A549 (cell line): ENCODE measurements around the gene LAPTM5.

Experiments used
- CTCF ChIP-seq: fragments of >200 bp; sonication (Bioruptor Twin); formaldehyde crosslinking; IDR thresholded peaks from 3 replicates; pipeline ENCODE4 v1.5.1; 2016
- EP300 ChIP-seq, 2 experiments: fragments of >200 bp; sonication (Bioruptor Twin); formaldehyde crosslinking; IDR thresholded peaks; 2 replicates in 1 of 2; 3 replicates in 1 of 2; pipeline ENCODE4 v1.6.1; 2016 to 2017
- FOSL2 ChIP-seq, 2 experiments: fragments of 450-650 bp in 1 of 2; fragments of >200 bp in 1 of 2; sonication (Bioruptor Twin) in 1 of 2; formaldehyde crosslinking; IDR thresholded peaks; 2 replicates each; pipeline versions ENCODE4 v1.5.0 to v1.6.1; 2016 to 2020; ENCODE audit warnings: mild to moderate bottlenecking in 1 of 2, moderate library complexity in 1 of 2
- HOXB13 ChIP-seq: fragments of 250-450 bp; sonication (Bioruptor Pico); IDR thresholded peaks from 2 replicates; pipeline ENCODE4 v1.5.0; 2020; ENCODE audit warnings: low read depth, mild to moderate bottlenecking, moderate library complexity
- JUNB ChIP-seq: fragments of >200 bp; sonication (Bioruptor Twin); formaldehyde crosslinking; IDR thresholded peaks from 2 replicates; pipeline ENCODE4 v1.6.1; 2016
- MAX ChIP-seq: IDR thresholded peaks from 2 replicates; pipeline ENCODE4 v1.6.1; 2012
- NR3C1 ChIP-seq: fragments of >200 bp; sonication (Bioruptor Twin); formaldehyde crosslinking; IDR thresholded peaks from 3 replicates; pipeline ENCODE4 v1.6.1; 2017
- POLR2A ChIP-seq: IDR thresholded peaks from 2 replicates; pipeline ENCODE4 v1.6.1; 2012; ENCODE audit warnings: mild to moderate bottlenecking, low read length
- RARB ChIP-seq: fragments of 250-450 bp; sonication (Bioruptor Pico); IDR thresholded peaks from 2 replicates; pipeline ENCODE4 v1.8.0; 2021; ENCODE audit warnings: mild to moderate bottlenecking, moderate library complexity
- REST ChIP-seq: fragments of 200-600 bp; sonication (generic); IDR thresholded peaks from 2 replicates; pipeline ENCODE4 v1.6.1; 2016; ENCODE audit warnings: antibody characterized with exemption, mild to moderate bottlenecking, moderate library complexity
- SMC3 ChIP-seq: fragments of >200 bp; sonication (Bioruptor Twin); formaldehyde crosslinking; IDR thresholded peaks from 3 replicates; pipeline ENCODE4 v1.6.1; 2018; ENCODE audit warnings: inconsistent platforms
- USF2 ChIP-seq: fragments of 450-650 bp; IDR thresholded peaks from 2 replicates; pipeline ENCODE4 v1.6.1; 2014; ENCODE audit warnings: antibody characterized with exemption

GRCh38 chr1:30731806-30732276 lies 25.7 kb downstream of the LAPTM5 start:
- TF ChIP-seq EP300 (IDR thresholded peaks at IDR 0.05) (no peak), SMC3 (no peak), CTCF (no peak), REST (no peak), NR3C1 (no peak), FOSL2 (IDR thresholded peaks at IDR 0.05) (no peak), FOSL2 (CRISPR knock-in tag; IDR thresholded peaks at IDR 0.05) (no peak), POLR2A (no peak), HOXB13 (CRISPR knock-in tag) (no peak), MAX (no peak), RARB (CRISPR knock-in tag) (no peak), JUNB (no peak), USF2 (no peak)
